ENCODE measurements around the gene SCEL.
"Not testable (repeated sequence)": the region's sequence is repeated elsewhere in the genome, so short reads cannot be mapped to it uniquely, and the experiment has no call there.

Gene SCEL

GRCh38 chr13:77558016-77558415 lies 22.5 kb downstream of the SCEL start:
- DNase-seq (ENCODE audit: low read depth, low spot score): no peak

GRCh38 chr13:77563111-77563510 lies 27.6 kb downstream of the SCEL start:
- no peak for DNase-seq (ENCODE audit: low read depth, low spot score)

- DNase-seq (ENCODE audit: low read depth, low spot score): no peak
Measured at GRCh38 chr13:77565635-77566034, 30.1 kb downstream of the SCEL start.

GRCh38 chr13:77571956-77572355 lies 36.5 kb downstream of the SCEL start:
- no peak for DNase-seq (ENCODE audit: low read depth, low spot score)

GRCh38 chr13:77574096-77574495 lies 38.6 kb downstream of the SCEL start:
- DNase-seq (ENCODE audit: low read depth, low spot score): no peak

GRCh38 chr13:77579959-77580358 lies 44.5 kb downstream of the SCEL start:
- DNase-seq (ENCODE audit: low read depth, low spot score): no peak

- DNase-seq (ENCODE audit: low read depth, low spot score): no peak
Measured at GRCh38 chr13:77580748-77581147, 45.2 kb downstream of the SCEL start.

- no peak for DNase-seq (ENCODE audit: low read depth, low spot score)
Measured at GRCh38 chr13:77583581-77583980, 48.1 kb downstream of the SCEL start.

- no peak for DNase-seq (ENCODE audit: low read depth, low spot score)
Measured at GRCh38 chr13:77584106-77584505, 48.6 kb downstream of the SCEL start.

GRCh38 chr13:77595166-77595810 lies 59.8 kb downstream of the SCEL start:
- DNase-seq (ENCODE audit: low read depth, low spot score): no peak

GRCh38 chr13:77596777-77597176 lies 61.3 kb downstream of the SCEL start:
- no peak for DNase-seq (ENCODE audit: low read depth, low spot score)

- DNase-seq (ENCODE audit: low read depth, low spot score): no peak
Measured at GRCh38 chr13:77599351-77599750, 63.8 kb downstream of the SCEL start.

- DNase-seq (ENCODE audit: low read depth, low spot score): no peak
Measured at GRCh38 chr13:77600701-77601100, 65.2 kb downstream of the SCEL start.

- DNase-seq (ENCODE audit: low read depth, low spot score): no peak
Measured at GRCh38 chr13:77611068-77611467, 75.6 kb downstream of the SCEL start.

GRCh38 chr13:77616027-77616426 lies 80.5 kb downstream of the SCEL start:
- DNase-seq (ENCODE audit: low read depth, low spot score): no peak

GRCh38 chr13:77619655-77620054 lies 84.1 kb downstream of the SCEL start:
- DNase-seq (ENCODE audit: low read depth, low spot score): no peak

- no peak for DNase-seq (ENCODE audit: low read depth, low spot score)
Measured at GRCh38 chr13:77620138-77620537, 84.6 kb downstream of the SCEL start.

GRCh38 chr13:77623806-77624205 lies 88.3 kb downstream of the SCEL start:
- DNase-seq (ENCODE audit: low read depth, low spot score): no peak

GRCh38 chr13:77628170-77628569 lies 92.7 kb downstream of the SCEL start:
- no peak for DNase-seq (ENCODE audit: low read depth, low spot score)

GRCh38 chr13:77637588-77637987 lies 102.1 kb downstream of the SCEL start:
- DNase-seq (ENCODE audit: low read depth, low spot score): no peak

- no peak for DNase-seq (ENCODE audit: low read depth, low spot score)
Measured at GRCh38 chr13:77650409-77650808, 114.9 kb downstream of the SCEL start.

GRCh38 chr13:77653301-77653700 lies 117.8 kb downstream of the SCEL start:
- DNase-seq (ENCODE audit: low read depth, low spot score): no peak

- not testable (repeated sequence) for DNase-seq (ENCODE audit: low read depth, low spot score)
Measured at GRCh38 chr13:77660016-77660415, 124.5 kb downstream of the SCEL start.

GRCh38 chr13:77660841-77661250 lies 125.3 kb downstream of the SCEL start:
- no peak for DNase-seq (ENCODE audit: low read depth, low spot score)

Measured in ELF-1 (cell line).